SW480 (cell line): ENCODE measurements around the gene RALB.

Source experiments
- DNase-seq: peaks from one replicate; pipeline ENCODE4 v3.0.0-alpha.2; 2016; ENCODE audit warnings: low spot score

The RALB gene

DNA sequence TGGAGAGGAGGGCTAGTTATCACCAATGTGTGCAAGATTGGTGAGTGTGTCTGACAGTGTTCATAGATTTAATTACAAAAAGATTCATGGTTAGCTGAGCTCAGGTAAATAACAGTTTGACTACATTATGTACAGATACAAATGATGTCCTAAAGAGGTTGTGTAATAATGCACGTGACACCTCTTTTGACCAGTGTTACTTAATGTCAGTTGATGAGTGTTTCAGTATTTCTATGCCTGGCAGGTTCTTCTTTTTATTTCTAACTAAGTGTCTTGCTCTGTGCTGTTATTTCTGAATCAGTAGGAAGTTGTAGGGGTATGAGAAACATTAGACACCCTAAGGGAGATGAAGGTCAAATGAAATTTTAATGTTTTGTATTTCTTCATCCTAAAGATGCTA, 85.4 kb downstream of the RALB start:
- no peak for DNase-seq

- no peak for DNase-seq
These were observed 89.3 kb downstream of the RALB start for GRCh38 chr2:120341977-120342376.

- DNase-seq, result no peak
These were observed 89.8 kb downstream of the RALB start for GRCh38 chr2:120342446-120342845.

- no peak for DNase-seq
These were observed 90.4 kb downstream of the RALB start for GRCh38 chr2:120343100-120343432.

GRCh38 chr2:120343433-120344105, 90.9 kb downstream of the RALB start:
- DNase-seq, result peak; percentile 88
